HL-60 (cell line): Measurements from ENCODE around the gene TOMM40.

Source experiments
- CTCF ChIP-seq: IDR thresholded peaks from one replicate; pipeline ENCODE4 v1.5.1; 2011; ENCODE audit warnings: low read length, control low read depth, inconsistent platforms; ENCODE audit not compliant: insufficient read depth
- REST ChIP-seq: IDR thresholded peaks from 2 replicates; pipeline ENCODE4 v1.6.1; 2012; ENCODE audit warnings: low read depth; ENCODE audit not compliant: insufficient replicate concordance

GRCh38 chr19:44894052-44894400, 3.0 kb downstream of the TOMM40 start:
- TF ChIP-seq CTCF, result no peak
- no peak for TF ChIP-seq REST
